Lower leg skin (tissue), 3 donors: ENCODE measurements around the gene NBDY.

Experiments used
- CTCF ChIP-seq, 3 donors: fragments of 450-650 bp; IDR thresholded peaks; one replicate each; pipeline ENCODE4 v1.5.1; 2016; ENCODE audit warnings: antibody characterized with exemption in 3 of 3, mild to moderate bottlenecking in 3 of 3, moderate library complexity in 2 of 3
- POLR2A ChIP-seq, 2 donors: fragments of 450-650 bp; IDR thresholded peaks; one replicate each; pipeline ENCODE4 v1.6.1; 2016 to 2017; ENCODE audit warnings: antibody characterized with exemption in 2 of 2, mild to moderate bottlenecking in 1 of 2, moderate library complexity in 1 of 2

- no peak for TF ChIP-seq CTCF (IDR thresholded peaks at IDR 0.05)
- no peak for TF ChIP-seq POLR2A (IDR thresholded peaks at IDR 0.05)
Observed at GRCh38 chrX:56783450-56783831, 54.4 kb downstream of the NBDY start.
